GM20431 (cell line): ENCODE measurements around the gene PIKFYVE.
"Not testable (repeated sequence)": the region's sequence is repeated elsewhere in the genome, so short reads cannot be mapped to it uniquely, and the experiment has no call there.

Experiments
- in situ Hi-C: fragments of 300-500 bp; cut with MseI, MboI; formaldehyde crosslinking; loops from one replicate; pipeline ENCODE4 v1.15.0; 2020; ENCODE audit warnings: low sequenced_read_pairs; ENCODE audit not compliant: unreplicated experiment

Gene PIKFYVE

GRCh38 chr2:208253600-208254117 is 12.4 kb upstream of the PIKFYVE start:
- in situ Hi-C loops: no loop called here

DNA sequence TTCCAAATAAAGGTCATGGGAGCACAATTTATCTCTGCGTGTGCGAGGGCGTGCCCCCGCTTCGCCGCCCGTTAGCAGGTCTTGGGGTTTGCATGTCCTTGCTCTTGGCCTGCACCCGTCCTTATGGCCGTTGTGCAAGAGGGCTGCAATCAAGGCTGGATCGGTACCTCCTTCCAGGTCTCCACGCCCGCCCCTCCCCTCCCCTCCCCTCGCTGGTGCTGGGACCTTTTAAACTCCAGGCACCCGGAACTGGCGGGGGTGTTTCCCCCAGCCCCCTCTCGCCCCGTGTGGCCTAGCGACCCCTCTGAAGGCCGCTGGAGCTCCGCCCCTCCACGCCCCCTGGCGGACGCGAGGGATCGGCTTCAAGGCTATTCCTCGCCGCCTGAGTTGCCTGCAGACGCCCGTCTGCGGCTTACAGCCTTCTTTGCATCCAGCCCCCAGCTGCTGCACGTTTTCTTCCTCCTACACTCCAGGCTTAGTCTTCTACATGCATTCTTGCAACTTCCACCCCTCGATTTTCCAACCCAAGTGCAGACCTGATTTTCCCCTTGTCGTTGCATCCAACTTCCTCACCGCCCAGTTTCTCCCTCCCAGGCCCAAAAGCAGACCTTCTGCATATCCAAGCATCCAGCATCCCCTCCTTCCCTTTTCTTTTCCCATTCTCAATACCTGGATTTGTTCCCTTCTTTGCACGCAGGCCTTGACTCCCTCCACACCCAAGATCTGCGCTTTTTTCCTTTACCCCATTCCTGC is 11.8 kb upstream of the PIKFYVE start:
- in situ Hi-C loops: no loop called here

DNA sequence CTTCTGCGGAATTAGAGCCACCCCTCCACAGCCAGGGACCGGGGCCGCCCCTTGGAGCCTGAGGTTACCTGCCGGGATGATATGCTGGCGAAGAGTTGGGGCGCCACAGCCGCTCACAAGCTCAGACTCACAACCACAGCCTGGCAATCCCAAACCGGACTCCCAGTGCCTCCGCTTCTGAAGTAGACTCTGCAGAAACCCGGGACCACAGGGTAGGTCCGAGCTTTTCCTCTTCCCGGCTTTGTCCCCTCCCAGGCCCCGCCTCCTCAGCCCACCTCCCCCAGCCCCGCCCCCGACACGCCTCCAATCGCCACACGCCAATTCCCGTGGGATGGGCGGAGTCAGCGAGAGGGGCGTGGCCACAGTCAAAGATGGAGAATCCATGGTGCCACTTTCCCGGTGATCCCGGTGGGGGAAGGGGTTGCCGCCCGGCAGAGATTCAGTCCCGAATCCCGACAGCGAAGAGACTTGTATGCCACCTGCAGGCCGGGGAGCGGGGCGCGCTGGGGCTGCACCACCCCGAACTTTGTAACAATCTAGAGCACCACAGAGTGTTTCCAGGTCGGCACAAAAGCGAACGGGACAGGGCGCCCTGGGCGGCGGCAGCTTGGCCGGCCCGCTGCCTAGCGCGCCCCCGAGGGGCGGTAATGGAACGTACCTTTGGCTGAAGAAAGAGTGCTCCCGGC is 11.0 kb upstream of the PIKFYVE start, which contains the start of gene IDH1:
Gene IDH1, minus strand, starts transcription at position 201 of the 686 bp plus-strand sequence. CDS start 3,520 bp downstream, outside the sequence.
- in situ Hi-C loops: no loop called here

DNA sequence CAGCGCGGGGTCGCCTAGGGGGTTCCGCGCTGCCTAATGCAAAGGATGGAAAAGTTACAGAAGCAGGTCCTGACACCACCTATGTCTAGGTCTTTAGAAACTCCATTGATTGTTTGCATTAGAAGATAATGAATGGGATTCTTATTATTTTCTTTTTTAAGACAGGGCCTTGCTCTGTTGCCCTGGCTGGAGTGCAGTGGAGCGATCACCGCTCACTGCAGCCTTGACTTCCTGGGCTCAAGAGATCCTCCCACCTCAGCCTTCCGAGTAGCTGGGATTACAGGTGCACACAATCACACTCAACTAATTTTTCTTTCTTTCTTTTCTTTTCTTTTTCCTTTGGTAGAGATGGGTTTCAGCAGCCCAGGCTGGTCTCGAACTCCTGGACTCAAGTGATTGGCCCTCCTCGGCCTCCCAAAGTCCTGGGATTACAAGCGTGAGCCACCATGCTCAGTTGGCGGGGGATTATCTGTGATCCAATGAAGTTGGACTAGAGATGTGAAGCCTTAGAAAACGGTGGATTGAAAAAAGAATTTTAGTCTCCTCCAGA is 10.4 kb upstream of the PIKFYVE start:
- in situ Hi-C loops: no loop called here

DNA sequence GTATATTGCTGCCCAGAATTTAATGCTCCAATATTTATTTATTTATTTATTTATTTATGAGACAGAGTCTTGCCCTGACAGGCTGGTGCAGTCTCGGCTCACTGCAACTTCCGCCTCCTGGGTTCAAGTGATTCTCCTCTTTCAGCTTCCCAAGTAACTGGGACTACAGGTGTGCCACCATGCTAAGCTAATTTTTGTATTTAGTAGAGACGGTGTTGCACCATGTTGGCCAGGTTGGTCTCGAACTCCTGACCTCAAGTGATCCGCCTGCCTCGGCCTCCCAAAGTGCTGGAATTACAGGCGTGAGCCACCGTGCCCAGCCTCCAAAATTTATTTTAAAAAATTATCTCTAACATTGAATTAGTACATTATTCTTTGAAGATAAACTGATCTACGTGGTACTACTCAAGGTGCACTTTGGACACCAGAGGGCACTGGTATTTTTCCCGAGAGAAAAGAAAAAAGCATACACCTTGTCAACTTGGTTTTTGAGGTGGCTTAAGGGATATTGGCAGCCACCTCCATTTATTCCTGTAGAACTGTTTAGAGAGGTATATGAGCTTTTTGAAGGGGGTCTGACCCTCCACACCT is 9.8 kb upstream of the PIKFYVE start:
- in situ Hi-C loops: no loop called here

DNA sequence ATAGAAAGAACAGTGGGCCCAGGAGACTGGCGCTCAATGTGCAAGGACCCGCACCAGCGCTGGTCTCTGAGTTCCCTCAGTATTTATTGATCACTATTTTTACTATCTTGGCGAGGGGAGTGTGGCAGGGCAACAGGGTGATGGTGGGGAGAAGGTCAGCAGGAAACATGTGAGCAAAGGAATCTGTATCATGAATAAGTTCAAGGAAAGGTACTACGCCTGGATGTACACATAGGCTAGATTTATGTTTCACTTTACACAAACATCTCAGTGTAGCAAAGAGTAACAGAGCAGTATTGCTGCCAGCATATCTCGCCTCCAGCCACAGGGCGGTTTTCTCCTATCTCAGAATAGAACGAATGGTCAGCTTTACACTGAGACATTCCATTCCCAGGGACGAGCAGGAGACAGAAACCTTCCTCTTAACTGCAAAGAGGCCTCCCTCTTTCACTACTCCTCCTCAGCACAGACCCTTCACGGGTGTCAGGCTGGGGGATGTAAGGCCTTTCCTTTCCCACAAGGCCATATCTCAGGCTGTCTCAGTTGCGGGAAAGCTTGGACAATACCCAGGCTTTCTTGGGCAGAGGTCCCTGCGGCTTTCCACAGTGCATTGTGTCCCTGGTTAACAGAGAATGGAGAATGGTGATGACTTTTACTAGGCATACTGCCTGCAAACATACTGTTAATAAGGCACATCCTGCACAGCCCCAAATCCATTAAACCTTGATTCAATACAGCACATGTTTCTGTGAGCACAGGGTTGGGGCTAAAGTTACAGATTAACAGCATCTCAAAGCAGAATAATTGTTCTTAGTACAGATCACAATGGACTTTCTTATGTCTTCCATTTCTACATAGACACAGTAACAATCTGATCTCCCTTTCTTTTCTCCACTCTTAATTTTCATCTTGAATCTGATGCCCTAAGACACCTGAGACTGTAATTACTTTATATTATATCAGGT is 8.9 kb upstream of the PIKFYVE start:
- in situ Hi-C loops: not testable (repeated sequence)

DNA sequence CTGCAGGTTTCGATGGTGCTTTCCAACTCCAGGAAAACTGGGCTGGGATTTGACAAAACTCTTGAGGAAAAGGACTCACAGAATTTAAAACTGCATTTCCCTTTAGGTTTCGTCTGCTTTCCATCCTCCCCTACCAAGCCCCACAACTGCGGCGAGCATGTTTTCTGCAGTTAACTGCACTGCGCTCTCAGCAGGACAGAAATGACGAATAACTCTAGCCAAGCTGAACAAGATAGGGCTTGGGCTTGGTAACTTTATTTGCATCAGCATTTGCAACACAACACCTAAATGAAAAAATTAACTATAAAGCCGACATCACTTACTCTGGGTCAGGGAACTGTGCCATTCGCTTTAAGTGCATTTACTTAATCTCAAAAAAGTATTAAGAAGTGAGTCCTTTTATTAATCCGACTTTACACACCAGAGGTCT is 669 bp upstream of the PIKFYVE start:
- in situ Hi-C loops: no loop called here

DNA sequence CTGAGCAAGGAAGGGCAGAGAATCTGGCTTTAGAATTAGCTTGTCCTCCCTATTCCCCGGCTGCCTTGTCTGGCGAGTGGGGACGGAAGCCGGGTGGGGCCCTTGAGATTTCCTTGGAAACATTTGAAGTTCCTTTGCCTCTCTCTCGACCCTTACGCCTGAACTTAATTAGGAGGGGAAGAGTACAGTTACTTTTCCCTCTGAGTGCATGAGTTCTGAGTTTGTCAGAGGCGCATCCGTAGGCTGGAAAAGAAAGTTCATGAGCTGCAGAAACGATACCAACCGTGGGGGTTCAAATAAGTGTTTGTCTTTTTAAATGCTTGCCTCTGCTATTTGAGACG is 468 bp downstream of the PIKFYVE start:
- in situ Hi-C loops: no loop called here

DNA sequence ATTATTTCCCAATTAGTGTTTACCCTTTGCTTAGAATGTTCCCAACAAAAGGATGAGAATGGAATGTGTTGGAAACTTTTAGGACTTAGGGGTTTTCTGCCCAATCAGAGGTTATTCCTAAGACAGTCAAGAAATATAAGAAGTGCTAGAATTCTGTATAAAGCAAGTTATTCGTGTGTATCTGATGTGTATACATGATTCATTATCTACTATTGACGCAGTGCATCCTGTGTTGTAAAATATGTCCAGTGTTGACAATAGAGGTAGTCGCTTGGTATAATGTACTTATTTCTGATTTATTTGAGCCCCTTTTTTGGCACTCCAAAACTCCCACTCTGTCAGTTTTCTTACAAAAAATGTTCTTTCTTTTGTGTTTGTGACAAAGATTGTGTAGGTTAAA is 881 bp downstream of the PIKFYVE start:
- in situ Hi-C loops: no loop called here

- in situ Hi-C loops: not testable (repeated sequence)
Observed at GRCh38 chr2:208267526-208267925, 1.5 kb downstream of the PIKFYVE start.

- in situ Hi-C loops: no loop called here
Observed at GRCh38 chr2:208268156-208268952, 2.3 kb downstream of the PIKFYVE start.

DNA sequence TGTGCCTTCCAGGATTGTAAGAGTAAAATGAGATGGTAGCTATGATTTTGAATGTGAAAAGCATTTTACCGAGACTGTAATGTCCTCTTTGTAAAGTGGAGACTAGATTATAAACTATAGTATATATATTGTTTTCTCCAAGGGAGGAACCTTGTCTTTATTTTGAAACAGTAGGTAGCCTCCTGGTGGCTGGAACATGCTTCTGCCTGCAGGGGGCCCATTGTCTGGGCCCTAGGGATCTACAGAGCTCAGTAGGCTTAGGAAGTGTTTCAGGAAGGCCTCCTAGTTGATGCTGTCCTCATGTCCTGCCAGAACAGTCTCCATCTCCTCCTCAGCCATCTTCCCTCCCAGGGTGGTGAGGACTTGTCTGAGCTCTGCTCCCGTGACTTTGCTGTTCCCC is 3.0 kb downstream of the PIKFYVE start:
- in situ Hi-C loops: no loop called here

- in situ Hi-C loops: no loop called here
Observed at GRCh38 chr2:208274748-208275147, 8.7 kb downstream of the PIKFYVE start.

DNA sequence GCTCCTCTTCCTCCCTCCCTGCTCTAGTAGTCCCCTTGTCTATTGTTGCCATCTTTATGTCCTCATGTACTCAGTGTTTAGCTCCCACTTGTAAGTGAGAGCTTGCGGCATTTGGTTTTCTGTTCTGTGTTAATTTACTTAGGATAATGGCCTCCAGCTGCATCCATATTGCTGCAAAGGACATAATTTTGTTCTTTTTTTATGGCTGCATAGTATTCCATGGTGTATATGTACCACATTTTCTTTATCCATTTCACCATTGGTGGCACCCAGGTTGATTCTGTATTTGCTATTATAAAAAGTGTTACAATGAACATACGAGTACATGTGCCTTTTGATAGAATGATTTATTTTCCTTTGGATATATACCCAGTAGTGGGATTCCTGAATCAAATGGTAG is 12.5 kb downstream of the PIKFYVE start:
- in situ Hi-C loops: no loop called here

DNA sequence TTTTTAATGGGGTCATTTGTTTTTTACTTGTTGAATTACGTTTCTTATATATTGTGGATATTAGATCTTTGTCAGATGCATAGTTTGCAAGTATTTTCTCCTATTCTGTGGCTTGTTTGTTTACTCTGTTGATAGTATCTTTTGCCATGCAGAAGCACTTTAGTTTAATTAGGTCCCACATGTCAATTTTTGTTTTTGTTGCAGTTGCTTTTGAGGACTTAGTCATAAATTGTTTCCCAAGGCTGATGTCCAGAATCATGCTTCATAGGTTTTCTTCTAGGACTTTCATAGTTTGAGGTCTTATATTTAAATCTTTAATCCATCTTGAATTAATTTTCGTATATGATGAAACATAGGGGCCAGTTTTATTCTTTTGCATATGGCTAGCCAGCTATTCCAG is 13.2 kb downstream of the PIKFYVE start:
- in situ Hi-C loops: no loop called here

DNA sequence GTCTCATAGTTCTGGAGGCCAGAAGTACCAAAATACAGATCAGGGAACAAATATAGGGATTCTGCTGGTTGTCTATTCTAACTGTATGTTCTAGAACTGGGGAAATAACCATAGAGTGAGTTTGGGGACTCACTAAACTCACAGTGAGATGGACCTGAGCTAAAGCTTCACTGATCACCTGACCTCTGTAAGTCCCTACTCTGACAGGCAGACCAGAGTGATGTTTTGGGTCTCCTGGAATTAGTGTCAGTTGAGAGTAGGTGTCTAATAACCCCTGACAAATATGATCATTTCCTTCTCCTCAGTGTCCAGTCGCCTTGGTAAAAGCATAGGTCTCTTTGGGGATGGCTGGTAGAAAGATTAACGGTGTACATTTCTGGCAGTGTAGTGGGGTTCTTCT is 14.2 kb downstream of the PIKFYVE start:
- in situ Hi-C loops: no loop called here

DNA sequence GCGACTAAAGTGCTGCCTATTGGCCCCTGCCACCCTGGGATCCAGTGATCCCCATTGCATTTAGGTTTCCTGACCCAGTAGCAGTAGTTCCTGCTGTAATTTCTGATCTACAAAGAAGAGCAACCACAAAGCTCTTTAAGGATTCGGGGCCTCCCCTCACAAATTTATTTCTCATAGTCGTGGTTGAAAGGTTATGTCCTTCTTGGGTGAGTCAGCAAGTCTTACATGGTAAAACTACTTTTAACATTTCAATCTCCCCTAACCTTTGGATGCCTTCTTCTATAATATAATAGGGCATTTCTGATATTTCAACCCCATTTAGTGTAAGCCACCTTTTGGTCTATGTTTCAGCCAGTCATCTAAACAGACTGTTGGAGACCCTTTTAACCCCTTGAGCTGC is 14.9 kb downstream of the PIKFYVE start:
- in situ Hi-C loops: no loop called here

DNA sequence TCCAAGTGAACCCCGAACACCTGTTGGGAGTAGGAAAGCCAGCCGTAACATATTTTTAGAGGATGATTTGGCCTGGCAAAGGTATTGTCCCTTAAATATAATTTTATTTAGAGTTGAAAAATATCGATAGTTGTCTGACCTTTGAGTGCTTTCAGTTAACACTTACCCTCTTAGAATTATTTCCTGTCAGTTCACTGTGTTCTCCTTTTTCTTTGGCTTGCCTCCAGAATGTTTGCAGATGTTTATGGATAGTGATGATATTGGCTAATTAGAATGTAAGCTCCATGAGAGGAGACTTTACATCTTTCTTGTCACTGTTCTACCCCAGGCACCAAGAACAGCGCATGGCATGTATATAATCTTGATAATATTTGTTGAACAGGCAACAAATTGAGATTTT is 19.8 kb downstream of the PIKFYVE start:
- in situ Hi-C loops: no loop called here

GRCh38 chr2:208294482-208295024 is 28.5 kb downstream of the PIKFYVE start:
- in situ Hi-C loops: no loop called here
